ENCODE results near the gene KCNQ5.
A peak's percentile ranks its signal among the peaks of the same experiment; 100 is the strongest.
"Not testable (repeated sequence)": the region's sequence is repeated elsewhere in the genome, so short reads cannot be mapped to it uniquely, and the experiment has no call there.

The KCNQ5 gene

DNA sequence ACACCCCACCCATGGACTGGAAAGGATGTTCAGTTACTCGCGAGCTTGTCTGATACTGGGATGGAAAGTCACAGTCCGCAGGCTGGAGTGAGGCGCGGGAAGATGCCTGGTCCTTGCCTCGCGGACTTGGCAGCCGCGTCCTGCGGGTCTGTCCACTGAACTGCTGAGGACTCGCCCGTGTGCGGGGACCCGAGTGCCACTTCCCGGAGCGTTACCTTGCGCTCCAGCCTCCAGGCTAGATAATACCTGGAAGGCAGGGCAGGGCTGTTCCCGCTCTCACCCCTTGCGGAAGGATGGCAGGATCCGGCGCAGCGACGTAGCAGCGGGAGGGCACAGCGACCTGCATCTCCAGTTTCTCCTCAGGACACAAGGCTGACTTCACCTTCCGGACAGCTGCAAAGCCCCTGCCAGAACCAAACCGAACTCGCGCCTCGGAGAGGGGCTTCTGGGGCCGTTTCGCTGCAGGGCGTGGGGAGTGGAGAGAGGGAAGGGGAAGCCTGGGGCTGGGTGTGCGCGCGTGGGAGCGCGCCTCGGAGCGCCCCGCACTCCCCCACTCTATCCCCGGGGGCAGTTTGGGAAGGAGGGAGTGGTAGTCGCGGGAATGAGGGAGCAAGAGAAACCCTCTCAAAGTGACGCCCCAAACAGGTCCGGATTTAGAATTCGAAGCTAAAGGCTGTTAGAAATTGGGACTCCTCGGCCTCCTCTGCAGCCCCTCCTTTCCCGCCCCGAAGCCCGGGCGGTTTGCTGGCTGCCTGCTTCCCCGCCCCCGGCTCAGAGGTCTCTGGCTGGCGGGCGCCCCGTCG is at the start of gene KCNQ5:
Gene KCNQ5, plus strand, starts transcription at position 774 of the 803 bp plus-strand sequence.
- DNase-seq (ENCODE audit: low read depth, low spot score) = no peak

DNA sequence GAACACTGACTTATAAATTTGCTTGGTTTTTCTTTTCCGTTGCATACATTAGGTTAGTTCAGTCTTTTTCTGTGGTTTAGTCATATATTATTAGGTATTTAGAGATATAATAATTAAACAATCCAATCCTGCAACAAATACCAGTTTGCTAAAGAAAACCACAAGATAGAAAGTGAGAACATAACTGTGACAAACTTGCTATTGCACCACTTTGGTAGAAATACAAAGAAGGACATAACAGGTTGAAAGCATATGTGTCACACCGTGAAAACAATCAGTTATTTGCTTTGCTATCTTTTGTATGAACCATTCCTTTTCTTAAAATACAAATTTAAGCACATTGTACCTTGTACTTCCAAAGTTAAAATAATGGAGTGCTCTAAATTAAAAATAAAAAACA is 42.0 kb upstream of the KCNQ5 start:
- DNase-seq (ENCODE audit: low read depth, low spot score) = no peak

DNA sequence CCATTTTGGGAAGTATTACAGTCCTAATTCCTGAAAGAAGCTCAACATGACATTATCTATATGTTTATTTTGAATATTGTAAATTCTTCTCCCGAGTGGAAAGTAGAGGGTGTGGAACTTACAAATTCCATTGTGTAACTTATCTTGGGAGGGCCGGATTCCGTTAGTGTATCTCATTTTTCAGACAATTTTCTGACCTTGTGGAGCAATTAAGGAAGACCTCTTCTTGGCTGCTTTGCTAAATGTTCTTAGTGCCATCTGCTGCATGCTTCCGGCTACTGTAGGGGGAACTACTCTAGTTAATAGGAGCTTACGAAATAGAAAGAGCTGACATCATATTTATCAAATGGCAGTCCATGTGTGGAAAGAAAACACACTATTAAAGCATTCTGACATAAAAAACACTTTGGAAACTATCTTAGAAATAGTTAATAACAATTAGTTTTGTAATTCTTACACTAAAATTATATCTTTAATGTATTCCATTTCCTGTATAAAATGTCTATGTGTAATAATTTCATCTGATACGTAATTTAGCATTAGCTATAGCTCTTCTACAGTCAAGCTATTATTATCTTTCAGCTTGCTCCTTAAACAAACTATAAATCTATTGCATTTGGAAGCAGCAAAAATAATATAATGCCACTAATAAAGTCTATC is 41.5 kb upstream of the KCNQ5 start:
- DNase-seq (ENCODE audit: low read depth, low spot score) = peak; percentile 3

DNA sequence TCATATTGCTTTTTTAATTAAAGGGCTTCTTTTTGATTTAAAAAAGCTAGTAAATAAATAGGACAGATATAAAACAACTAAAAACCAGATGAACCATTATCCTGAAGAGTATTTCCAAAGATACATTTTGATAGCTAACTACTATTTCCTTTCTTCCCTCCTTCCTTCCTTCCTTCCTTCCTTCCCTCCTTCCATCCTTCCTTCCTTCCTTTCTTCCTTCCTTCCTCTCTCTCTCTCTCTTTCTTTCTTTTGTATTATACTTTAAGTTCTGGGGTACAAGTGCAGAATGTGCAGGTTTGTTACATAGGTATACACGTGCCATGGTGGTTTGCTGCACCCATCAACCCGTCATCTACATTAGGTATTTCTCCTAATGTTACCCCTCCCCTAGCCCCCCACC is 40.9 kb upstream of the KCNQ5 start:
- DNase-seq (ENCODE audit: low read depth, low spot score) = not testable (repeated sequence)

DNA sequence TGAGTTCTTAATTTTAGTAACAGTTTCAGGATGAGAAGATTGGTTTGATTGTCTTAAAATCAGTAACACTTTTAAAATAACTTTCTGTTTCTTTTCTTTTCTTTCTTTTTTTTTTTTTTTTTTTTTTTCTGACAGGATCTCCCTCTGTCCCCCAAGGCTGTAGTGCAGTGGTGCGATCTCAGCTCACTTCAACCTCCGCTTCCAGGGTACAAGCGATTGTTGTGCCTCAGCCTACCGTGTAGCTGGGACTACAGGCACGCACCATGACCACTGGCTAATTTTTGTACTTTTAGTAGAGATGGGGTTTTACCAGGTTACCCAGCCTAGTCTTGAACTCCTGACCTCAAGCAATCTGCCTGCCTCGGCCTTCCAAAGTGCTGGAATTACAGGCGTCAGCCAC is 33.7 kb upstream of the KCNQ5 start:
- DNase-seq (ENCODE audit: low read depth, low spot score) = no peak

DNA sequence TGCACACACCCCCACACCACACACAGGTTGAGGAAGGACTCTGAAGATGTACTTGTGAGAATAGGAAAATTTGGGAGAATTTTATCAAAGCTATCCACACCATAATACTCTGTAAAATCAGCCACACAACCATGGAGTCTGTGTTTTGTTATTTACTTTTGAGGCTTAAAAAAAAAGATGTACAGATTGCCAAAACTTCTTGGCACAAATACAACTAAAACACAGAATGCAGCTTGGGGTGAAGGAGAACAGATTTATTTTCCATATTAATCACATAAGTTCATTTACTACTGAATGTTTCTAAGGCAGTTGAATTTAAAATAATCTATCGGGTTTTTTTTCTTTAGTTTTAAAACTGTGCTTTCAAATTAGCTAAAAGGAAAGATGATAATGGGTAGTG is 32.8 kb upstream of the KCNQ5 start:
- peak; percentile 10 for DNase-seq (ENCODE audit: low read depth, low spot score)

DNA sequence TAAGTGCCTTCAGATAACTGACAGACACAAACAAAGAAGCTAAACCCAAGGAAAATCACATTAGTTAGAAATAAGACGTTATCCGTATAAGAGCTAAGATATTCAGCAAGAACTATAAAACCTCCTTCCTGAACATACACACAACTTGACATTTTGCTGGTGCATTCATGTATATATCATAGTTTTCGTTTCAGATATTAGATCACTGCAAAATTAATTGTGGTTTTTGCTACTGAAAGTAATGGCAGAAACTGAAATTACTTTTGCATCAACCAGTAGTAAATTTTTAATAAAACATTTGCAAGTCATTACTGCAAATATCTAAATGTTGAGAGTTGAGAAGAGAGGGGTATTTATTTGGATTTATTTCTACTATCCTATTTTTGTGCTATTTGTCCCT is 26.1 kb upstream of the KCNQ5 start:
- no peak for DNase-seq (ENCODE audit: low read depth, low spot score)

DNA sequence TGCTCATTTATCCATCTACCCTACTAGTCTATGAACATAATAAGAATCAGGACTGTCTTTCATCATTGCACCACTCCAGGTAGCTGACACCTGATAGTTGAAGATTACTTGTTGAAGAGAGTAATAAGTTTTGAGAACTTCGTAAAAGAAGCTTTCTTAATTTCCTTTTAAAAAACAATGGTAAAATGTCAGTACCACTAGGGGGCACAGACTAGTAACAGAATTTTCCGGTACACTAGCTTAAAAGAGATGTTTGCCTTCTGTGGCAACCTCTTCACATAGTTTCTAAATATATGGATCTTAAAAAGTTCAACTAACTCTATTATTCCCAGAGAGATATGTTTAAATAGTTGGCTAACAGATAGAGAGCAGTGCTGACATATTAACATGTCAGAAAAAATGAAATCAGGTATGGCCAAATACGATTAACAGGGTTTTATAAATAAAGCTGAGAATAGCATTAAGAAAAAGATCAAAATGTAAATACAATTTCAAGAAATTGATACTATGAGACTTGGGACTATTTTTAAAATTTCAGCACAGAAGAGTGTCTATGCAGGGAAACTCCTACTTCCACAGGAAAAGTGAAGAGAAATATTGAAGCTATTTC is 5.4 kb upstream of the KCNQ5 start:
- DNase-seq (ENCODE audit: low read depth, low spot score) = no peak

DNA sequence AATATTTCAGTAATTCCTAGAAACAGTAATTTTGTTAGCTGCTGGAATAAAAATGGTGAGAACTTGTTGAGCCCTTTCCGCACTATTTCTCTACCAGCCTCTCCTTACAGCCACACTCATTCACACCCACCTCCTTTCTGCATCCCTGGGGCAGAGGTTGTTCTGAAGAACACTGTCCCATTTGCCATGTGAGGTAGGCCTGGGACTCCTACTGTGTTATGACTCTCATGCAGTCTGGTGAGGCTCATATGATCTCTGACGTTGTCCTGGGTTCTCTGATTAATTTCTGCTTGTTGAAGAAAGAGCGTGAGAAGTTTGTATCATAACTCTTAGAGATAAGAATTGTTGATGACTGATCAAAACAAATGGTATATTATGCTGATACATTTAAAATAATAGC is 4.1 kb upstream of the KCNQ5 start:
- no peak for DNase-seq (ENCODE audit: low read depth, low spot score)

DNA sequence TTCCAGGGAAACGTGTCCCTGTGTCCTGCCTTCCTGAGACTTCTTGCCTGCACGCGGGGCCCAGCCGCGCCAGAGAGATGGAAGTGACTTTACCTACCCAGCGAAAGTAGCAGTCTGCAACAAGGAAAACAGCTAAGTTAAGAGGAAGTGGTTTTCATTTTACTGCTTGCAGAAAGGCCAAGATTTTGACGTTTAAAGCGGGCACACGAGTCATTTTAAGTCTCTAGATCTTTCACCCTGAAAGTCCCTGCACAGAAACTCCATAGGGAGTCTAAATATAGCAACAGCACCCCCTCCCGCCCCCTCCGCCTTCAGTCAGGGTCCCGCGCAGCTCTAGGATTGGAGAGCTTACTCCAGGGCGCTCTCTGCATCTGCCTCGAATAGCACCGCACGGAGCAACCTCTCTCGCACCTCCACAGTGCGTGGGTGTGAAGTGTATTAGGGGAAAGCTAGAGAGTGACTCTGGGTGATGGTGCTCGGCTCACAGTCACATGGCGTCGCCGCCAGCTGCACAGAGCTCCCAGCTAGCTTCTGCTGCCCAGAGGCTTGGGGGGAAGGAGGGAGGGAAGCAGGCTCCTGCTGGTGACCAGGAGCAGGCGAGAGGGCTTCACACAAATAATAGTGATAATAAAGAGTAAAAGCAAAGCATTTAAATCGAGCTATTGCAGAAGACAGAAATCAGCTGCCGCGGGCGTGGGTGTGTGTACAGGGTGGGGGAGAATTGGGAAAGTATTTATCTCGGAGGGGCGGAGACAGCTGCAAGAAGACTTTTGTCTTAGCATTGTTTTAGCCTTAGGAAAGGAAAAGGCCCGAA is 1.8 kb upstream of the KCNQ5 start:
- no peak for DNase-seq (ENCODE audit: low read depth, low spot score)

DNA sequence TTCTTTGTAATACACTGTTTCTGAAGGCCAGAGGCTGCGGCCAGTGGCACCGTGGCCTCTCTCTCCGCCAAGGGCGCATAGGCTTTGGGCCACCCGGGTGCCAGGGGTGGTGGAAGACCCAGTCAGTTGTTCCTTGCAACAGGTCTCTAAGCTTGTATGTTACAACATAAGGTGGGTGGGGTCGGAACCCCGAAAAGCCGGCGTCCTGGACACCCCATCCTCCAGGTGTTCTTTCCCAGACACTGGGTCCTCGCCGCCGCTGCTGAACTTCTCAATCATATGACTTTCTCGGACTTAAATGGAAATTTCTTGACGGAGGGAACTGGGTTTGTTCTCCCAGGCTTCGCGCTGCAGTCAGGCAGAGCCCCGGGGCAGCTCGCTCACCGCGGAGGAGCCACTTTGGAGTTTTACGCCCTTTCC is 983 bp upstream of the KCNQ5 start:
- no peak for DNase-seq (ENCODE audit: low read depth, low spot score)

DNA sequence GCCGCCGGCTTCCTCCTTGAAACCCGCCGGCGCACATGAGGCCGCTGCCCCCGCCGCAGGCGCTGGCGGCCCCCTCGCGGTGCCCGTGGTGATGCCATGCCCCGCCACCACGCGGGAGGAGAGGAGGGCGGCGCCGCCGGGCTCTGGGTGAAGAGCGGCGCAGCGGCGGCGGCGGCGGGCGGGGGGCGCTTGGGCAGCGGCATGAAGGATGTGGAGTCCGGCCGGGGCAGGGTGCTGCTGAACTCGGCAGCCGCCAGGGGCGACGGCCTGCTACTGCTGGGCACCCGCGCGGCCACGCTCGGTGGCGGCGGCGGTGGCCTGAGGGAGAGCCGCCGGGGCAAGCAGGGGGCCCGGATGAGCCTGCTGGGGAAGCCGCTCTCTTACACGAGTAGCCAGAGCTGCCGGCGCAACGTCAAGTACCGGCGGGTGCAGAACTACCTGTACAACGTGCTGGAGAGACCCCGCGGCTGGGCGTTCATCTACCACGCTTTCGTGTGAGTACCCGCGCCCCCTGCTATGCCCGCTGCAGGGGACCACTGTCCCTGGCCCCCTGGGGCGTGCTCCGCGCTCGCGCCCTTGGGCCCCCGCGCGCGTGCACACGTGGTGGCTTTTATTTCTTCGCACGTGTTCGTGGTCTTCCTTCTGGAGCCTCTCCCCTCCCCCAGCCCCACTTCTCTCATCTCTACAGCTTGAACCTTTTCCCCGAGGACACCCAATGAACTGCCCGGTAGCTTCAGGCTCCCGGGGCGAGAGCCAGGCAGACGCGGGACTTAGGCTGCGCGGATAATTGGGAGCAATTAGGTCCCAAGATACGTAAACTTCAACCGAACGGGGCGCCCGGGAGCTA is 453 bp downstream of the KCNQ5 start:
- DNase-seq (ENCODE audit: low read depth, low spot score) = no peak

DNA sequence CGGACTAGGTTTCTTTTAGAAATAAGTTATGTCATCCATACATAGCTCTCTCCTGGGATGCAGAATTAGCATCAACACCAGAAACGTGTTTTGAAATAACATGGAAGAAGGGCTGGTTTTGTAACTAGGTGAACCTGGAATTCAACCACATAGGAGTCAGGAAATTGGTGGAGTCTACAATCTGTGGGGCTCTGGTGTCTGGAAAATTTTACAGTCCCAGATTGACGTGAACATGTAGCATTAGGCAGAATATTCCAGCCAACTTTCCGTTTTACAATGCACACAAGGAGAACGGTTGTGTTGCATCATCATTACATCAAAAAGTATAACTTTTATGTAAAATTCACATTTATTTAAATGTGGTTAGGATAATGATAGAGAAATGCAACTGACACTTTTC is 1.9 kb downstream of the KCNQ5 start:
- no peak for DNase-seq (ENCODE audit: low read depth, low spot score)

DNA sequence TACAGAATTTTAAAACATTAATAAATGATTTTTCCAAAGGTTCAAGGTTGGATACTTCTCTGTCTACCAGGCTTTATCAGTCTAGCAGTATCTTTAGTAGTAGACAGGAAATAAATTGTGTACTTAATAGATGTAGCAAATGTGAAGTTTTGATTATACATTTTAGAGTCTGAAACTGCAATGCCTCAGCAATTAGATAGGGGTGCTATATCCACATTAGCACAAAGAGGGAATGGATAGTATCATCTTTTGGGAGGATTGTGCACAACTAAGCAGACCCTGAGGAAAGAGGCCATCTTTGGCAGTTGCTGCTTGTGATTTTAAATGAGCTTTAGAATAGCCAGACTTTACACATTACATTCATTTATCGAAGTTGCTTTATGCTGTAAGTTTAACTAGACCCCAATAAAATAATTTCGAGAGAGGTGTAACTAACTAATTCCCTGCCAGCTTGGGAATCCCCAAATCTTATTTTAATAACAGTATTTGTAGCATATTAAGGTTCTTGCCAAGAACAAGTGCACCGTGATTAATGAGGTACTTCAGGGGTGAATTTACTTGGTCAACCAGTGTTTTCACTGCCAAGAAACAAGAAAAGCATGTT is 2.8 kb downstream of the KCNQ5 start:
- DNase-seq (ENCODE audit: low read depth, low spot score) = no peak

DNA sequence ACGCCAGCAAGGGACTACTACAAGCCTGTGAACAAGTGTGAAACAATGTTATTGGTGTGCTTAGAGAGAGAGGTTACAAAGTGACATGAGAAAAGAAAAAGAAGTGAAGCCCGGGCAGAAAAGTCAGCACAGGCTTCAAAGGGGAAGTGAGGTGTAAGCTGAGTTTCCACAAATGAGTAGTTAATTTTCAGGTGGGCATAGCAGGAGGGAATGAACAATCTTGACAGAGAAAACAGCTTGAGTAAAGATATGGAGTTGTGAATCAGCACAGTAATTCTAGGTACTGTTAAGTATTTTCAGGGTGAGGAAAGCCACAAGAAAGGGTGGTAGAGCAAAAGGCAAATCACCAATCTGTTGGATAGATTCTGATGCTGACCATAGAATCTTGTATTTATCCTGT is 4.3 kb downstream of the KCNQ5 start:
- DNase-seq (ENCODE audit: low read depth, low spot score) = no peak

DNA sequence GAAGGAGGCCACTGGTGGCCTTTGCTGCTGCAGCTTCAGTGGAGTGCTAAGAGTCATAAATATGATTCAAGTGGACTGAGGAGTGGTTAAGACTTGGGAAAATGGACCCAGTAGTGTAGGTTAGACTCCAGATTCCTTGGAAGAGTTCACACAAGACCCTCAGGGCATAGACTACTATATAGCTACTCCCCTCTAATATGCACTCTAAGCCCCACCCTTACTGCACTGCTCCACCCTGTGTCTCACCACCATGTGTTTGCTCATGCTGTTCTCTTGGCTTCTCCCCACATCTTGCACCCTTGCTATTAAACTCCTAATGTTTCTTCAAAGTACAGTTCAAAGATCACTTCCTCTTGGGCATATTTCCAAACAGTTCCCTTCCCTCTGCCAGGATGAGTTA is 5.7 kb downstream of the KCNQ5 start:
- no peak for DNase-seq (ENCODE audit: low read depth, low spot score)

DNA sequence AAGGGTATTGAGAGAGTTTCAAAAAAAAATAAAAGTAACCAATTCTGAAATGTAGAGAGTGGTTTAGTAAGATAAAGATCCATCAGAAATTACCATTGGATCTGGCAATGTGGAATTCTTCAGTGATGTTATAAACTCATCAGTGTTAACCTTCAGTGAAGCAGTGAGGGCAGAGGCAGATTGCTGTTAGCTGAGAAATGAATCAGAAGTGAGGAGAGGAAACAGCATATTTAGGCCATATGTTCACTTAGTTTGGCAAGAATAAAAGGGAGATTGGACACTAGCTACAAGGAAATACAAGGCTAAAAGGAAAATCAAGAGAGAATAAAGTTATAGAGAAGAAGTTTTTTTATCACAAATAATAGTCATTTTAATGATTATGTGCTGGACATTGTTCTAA is 9.6 kb downstream of the KCNQ5 start:
- DNase-seq (ENCODE audit: low read depth, low spot score) = no peak

DNA sequence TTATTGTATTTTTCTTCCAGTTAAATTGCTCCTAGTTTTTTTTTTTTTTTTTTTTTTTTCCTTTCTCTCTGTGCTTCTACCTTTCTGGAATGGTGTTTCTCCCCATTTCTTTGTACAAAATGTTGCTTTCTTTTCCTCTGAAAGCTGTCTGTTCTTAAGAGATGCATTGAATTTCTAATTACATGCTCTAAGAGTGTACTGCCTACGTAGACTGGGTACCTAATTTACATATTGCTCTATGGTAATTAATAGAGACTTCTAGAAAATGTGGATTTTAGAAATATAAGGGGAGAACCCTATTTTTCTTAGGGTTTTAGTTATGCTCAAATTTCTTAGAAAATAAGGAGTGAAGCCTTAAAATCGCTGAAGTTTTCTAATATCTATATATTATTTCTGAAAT is 13.8 kb downstream of the KCNQ5 start:
- no peak for DNase-seq (ENCODE audit: low read depth, low spot score)

DNA sequence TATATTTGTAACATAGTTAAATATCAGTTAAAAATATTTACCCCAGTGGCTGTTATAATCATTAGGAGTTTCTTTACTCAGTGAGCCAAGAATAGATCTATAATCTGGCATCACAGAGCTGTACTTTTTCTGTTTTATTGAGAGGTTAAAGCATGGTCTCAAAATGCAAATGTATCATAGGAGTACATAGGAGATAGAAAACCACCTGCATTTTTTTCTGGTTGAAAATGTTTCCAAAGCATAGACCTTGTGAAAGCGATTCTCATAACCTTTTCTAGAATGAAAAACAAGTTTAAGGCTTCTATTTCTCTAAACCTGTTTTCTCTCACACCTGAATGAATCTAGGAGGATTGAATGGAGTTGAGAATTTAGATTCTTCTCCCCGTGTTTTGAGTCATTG is 14.4 kb downstream of the KCNQ5 start:
- no peak for DNase-seq (ENCODE audit: low read depth, low spot score)

DNA sequence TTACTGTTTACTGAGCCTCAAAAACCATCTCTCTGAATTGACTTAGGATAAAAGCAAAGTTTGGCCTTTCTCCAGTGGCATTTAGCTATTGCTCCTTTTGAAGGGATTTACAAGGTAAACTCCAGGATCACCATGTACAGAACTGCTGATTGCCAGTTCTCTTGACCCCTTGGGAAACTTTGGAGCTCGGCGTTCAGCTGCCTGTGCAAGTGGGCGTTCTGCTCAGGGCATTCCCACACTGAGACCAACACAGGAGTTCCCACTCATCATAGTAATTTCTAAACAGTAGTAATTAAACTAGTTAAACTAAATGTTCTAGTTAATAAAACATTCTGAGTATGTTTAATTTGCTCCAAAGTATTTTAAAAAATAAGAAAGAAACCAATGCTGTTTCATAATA is 14.9 kb downstream of the KCNQ5 start:
- no peak for DNase-seq (ENCODE audit: low read depth, low spot score)

Data from brain pericyte (primary cell).